Stimulated activated CD4-positive, alpha-beta T cell treated with anti-CD3 and anti-CD28 coated beads, Interleukin-4, amount 100 ng/mL, for 1 hour (primary cell): ENCODE data around the gene MCM3.

Source experiments
- DNase-seq: peaks from one replicate; pipeline ENCODE4 v3.0.0-alpha.2; 2020

The MCM3 gene

DNA sequence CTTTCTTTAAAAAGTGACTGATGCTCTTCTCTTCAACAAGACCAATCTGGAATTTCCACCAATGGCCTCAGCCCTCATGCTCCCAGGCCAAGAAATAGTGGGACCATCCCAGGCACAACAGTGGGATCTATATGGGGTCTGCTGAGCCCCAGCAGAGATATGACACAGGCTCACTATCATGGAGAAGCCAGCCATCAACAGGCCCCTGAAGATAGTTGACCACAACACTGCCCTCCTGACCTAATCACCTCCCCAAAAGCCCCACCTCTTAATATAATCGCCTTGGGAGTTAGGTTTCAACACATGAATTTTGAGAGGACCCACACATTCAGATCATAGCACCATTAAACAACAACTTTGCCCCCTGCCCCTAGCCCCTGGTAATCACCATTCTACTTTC lies 16.8 kb upstream of the MCM3 start:
- no peak for DNase-seq

DNA sequence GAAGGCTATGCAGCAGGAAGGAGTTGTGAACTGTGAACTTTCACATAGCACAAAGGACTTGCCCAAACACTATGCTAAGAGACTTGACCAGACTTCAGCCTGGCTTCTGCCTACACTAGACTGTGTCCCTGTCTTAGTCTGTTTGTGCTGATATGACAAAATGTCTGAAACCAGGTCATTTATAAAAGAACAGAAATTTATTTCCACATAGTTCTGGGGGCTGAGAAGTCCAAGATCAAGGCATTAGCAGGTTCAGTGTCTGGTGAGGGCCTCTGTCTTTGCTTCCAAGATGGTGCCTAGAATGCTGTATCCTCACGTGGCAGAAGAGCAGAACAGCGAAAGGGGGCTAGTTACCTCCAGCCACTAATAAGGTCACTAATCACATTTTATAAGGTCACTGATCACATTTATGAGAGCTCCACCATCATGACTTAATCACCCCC lies 16.0 kb upstream of the MCM3 start:
- DNase-seq: no peak

DNA sequence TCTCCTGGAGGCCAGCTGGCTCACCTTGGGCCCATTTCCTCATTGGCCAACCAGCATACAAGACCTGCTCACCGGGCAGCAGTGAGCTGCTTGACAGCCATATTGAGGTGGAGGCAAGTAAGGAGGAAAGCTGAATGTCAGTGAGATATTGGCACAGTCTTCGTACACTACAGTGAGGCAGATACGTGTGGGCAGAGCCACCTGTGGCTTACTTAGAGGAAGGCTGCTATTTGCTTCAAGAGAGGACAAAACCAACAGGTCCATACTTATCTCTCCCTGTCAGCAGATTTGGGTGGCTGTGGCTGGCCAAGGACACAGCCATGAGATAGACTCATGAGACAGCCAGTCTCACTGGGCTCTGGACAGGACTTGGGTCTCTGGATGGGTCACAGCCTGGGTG lies 15.1 kb upstream of the MCM3 start:
- DNase-seq: no peak

DNA sequence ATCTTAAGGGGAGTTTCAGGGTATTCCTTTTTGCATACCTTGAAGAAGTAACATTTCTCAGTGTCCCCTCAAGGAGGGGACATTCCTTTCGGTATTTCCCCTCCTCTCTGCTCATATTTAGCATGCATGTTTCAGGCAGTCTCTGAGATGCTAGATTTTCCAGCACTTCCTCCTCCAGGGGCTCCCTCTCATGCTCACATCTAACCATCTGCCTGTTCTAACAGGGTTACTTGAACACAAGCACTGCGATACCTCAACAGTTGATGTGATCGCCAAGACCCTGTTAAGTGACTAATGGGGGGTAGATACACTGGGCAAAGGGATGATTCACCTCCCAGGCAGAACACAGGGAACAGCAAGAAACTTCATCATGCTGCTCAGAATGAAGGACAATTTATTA lies 12.9 kb upstream of the MCM3 start:
- DNase-seq: no peak

DNA sequence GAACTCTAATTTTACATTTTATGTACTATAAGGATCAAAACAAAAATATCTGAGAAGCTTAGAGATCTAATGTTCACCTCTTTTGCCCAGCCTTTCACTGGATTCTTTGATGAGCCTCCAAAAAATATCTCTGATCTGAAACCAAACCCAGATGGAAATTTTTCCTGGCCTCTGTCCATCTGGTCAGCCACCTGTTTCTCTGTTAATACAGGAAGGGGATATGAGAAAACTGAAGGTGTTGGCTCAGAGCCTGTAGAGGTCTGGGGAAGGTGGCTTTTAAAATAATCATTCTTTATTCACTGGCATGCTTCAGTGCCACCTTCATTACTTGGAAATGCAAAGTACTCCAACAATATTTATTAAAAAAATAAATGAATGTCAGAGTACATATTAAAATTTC lies 8.5 kb upstream of the MCM3 start:
- no peak for DNase-seq

DNA sequence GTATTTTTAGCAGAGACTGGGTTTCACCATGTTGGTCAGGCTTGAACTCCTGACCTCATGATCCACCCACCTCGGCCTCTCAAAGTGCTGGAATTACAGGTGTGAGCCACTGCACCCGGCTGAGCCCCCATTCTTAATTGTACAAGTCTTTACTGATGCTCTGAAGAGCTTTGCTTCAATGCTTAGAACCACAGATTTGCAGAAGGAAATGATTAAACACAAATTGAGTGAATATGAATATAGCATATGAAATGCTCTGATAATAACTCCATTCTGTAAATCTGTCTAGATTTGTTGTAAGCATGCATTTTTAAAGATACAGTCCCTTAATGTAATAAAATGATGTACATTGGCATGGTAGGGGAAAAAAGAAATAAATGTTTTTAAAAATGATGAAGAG lies 4.3 kb upstream of the MCM3 start:
- DNase-seq: no peak

DNA sequence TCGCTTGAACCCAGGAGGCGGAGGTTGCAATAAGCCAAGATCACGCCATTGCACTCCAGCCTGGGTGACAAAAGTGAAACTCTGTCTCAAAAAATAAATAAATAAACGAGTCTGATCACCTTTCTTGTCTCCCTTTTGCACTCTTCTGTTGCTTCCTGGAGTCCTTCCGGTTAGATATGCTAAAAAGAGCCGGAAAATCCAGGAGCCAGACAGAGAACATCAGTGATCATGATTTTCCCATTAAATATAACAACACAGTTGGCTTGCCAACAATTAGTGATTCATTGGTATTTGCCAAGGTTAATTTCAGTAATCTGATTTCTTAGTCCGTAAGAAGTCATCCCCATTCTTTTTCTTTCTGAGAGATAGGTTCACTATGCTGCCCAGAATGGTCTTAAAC lies 3.7 kb upstream of the MCM3 start:
- no peak for DNase-seq

DNA sequence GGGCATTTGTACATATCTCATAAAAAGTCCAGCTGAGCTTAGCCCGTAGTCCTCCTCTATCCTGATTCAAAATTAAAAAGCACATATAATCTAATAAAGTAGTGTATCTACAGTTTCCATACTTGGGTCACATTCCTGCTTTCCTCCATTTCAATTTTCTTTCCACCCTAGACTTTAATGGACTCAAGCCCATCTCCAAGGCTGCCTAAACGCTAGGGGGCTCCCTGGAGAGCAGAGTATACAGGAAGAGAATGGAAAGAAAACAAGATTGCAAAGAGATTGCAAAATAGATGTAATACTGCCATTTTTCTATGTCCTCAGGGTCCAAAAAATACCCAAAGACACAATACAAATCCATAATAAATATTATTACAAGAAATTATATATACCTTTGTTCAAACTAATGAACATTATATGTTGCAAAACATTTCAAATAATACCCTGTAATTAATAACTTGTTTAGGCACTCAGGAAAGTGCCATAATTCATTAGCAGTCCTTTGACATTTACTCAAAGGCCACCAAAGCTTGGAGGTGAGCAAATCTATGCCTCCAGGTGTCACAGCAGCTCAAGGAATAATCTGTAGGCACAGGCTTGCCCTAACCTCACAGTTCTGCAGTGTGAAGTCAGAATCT lies 2.4 kb upstream of the MCM3 start:
- peak; percentile 62 for DNase-seq

DNA sequence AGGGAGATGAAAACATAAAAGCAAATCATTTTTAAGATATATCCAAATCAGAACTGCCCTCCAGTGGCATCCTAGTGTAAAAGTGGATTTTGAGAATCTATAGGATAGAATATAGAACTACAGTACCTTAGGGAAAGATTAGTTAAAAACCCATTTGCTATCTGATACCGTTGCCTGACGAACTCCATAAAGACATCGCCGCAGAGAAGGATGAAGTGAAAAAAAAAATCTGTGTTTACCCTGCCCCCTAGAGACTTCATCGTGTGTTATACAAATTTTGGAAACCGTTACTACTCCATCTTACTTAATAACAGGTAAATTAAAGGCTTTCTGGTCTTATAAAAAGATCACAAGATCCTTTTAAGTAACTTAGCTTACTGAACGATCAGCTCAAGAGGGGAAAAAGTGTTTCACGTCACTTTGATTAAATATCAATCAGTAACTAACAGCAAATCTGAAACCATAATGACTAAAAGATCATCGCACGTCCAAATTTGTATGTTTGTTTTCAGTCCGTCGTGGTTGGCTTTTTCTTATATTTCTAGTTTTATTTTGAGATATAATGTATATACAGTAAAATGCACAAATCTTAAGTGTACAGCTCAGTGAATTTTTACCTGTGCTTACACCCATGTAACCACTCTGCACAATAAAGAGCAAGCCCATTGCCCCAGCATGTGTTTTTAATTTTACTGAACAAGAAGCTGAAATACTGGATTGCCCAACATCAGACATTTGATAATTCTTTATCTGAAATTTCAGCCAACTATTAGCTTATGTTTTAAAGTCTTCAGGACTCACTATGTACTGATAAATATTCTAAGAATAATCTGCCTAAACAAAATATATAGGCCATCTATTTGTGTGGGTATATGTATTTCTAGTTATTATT lies 881 bp upstream of the MCM3 start:
- DNase-seq: no peak

DNA sequence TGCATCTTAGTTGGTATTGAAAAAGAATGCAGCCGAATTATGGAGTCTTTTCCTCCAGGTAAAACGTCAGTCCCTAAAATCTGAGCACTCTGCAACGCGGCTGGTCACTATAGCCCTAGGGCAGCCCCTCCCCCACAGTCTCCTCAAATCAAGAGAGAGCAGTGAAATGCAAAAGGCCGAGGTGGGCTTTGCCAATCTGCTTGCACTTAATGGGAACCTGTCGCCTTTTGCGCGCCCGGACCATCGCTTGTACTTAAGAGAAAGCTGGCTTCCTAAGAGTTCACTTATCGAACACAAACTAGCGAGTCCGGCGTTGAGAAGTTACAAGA lies 447 bp downstream of the MCM3 start:
- DNase-seq: no peak

DNA sequence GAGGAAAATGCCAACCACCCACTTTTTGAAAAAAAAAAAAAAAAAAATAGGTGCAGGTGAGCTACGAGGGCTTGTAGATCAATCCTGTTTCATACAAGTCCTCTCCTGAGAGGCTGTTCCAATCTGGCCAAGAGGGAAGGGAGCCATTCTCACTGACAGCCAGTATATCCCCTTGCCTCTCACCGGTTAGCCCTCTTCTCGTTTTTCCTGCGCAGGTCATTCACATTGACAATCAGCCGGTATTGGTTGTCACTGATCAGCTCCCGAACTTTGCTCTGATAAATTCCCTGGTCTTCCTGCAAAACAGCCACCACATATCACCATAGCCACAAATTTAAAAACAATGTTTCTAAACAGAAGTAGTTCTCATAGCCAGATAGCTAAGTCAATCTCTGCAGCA lies 1.4 kb downstream of the MCM3 start:
- DNase-seq: no peak

DNA sequence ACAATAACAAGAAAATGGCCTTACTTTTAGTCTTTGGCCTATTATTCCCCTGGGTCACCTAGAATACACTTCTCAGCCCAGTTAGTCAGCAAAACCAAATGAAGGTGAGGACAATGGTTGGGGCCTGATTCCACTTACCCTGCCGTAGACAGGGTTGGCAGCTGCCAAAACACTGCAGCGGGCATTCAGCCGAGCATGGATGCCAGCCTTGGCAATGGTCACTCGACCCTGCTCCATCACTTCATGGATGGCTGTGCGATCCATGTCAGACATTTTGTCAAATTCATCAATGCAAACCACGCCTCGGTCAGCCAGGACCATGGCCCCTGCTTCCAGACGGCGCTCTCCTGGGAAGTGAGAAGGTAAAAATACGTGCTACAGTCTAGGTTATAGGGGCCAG lies 8.4 kb downstream of the MCM3 start:
- no peak for DNase-seq

DNA sequence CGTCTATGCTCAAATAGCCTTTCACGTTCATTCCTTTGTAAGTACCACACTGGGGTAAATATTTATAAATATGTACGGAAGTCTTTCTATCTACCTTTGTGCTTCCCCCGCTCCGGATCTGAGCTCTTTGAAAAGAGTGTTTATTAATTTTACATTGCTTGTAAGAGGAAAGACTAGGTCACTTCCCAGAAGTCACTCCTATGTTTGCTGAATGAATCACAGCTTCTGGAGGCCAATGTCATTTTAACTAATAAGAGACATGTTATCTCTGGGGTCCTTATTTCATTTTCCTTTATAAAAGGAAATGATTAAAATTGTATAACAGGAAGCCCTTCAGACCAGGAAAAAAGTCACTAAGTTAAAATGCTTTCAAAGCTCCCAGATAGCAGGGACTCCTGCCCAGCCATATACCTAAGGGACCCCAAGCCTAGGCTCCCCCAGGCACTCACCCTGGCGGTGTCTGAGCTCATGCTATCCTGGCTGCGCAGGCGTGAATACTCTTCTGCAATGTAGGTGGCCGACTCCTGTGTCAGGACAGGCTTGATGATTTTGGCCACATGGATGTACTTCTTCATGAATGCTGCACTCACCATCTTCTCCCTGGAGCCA lies 12.6 kb downstream of the MCM3 start:
- DNase-seq: no peak

DNA sequence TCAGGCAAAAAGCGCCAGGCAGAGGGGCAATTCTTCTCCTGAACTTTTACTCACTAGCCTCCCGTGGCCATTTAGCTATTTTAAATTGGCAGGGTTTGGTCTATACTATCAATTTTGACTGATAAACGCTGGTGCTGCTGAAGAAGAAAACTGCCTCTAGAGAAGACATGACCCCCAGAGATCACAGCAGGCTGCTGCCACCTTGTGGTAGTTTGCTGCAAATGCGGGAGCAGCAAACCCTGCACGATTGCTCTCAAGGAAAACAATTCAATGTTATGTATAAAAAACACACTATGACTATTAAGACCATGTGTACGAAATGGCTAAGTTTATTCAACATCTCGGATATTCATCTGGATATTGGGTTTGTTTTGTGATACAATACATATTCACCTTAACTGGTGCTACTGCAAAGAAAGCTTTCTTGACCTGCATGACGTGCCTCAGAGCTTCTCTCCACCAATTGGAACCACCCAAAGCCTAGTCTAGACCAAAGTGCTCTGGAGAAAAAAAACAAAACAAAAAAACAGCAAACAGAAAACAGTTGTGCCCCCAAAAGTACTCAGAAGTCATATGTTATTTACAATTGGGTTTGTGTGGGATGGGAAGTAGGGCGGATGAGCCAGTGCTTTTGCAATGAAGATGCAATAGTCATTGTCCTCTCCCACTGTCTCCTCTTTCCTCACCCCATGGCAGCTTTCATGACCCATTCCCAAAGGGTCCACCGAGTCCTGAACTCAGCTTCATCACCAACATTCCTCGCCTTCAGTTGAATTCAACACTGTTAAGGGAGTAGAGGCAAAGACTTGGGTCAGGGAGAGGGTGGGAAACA lies 20.6 kb downstream of the MCM3 start:
- DNase-seq: peak; percentile 69

DNA sequence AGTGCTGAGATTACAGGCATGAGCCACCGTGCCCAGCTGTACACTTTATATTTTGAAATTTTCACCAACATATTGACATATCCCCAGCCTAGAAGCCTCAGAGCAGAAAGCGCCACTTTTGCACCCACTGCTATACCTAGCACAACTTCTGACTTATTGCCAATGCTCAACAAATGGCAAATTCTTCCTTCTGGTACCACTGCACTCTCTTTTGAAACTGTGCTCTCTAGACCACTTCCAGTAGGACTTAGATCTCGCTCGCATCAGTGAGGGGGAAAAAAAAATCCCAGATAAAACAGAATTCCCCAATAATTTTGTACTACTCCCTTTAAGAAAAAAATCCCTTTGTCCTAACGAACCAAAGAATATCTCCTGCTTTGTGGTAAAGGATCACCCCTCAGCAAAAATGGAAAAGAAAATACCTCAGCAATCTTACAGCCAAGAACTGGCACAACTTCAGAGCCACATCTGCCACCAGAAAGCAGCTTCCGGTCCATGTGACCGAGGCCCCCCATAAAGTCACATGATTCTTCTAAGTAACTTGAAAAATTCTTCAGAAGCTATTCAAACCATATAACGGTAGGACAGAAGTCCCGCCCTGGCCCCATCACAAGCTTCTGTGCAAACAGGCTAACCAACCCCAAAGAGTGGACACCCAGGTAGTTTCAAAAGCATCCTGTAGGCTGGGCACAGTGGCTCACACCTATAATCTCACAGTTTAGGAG lies 21.8 kb downstream of the MCM3 start:
- DNase-seq: no peak

DNA sequence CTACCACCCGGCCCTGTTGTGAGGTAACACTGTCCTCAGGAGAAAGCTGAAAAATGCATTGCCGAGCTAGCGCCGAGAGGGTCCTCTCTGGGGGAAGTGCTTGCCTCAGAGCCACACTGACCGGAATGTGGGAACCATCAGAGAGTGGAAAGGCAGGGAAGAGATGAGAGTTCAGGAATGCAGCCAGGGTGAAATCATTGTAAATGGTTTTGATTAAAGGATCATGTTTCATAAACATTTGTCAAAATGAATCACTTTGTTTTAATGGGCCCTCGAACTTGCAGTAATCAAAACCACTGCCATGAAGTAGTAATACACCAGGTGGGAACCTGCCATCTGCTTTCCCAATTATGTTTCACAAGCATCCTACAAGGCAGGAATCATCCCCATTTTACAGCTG lies 23.3 kb downstream of the MCM3 start:
- no peak for DNase-seq

DNA sequence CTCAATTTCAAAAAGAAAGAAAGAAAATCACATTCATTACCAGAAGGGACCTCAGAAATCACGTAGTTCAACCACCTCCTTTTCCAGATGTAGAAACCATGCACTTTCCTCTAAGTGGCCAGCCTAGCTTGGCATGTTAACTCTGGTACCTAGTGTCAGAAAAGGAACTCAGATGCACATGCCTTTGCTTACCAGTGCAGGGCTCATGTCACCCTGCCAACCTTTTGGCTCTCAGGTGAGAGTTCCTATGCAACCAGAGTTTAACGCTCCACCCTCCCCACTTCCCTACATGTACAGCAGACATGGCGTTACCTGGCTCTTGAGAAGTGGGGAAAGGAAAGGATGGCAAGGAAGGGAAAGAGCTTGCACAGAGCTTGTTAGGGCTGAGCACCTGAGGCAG lies 23.9 kb downstream of the MCM3 start:
- DNase-seq: no peak

DNA sequence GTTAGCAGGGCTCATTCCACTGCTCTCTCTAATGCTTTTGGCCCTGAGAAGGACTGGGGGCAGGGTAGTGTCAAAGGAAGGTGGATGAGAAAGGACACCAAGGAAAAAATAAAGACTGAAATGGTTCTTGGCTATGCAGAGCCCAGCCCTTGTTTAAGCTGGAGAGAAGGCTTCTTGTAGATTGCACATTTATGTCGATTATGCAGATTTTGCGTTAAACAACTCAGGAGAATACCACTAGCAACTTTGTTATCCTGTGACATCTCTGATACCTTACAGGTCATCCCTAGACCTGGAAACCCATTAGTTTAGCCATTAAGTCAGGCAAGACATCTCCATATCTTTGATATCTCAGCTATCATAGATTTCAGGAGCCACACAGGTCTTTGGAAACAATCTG lies 29.1 kb downstream of the MCM3 start:
- DNase-seq: no peak

DNA sequence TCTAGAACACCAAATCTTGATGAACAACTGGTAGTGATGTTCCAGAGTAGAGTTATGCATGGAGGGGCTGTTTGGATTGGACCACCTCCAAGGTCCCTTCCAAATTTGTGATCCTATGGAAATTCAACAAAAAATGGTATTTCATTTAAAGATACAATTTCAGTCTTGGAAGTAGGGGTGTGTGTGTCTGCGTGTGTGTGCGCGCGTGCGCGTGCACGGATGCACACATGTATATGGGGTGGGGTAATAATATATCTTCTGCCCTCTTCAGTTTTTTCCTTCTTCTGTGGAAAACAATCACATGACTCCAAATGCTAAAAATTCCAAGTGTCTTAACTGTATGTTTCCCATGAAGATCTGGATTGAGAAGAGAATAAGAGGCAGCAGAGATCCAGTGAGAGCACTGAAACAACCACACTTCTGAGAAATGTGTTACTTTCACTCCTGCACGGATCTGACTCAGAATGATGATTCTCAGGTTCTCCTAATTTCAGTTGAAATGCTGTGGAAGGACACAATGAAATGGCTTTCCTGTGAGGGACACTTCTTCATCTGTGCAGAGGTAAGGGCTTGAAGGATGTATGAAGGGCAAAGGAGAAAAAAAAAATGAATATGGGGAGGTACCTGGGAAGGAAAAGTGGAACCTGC lies 29.7 kb downstream of the MCM3 start:
- no peak for DNase-seq

DNA sequence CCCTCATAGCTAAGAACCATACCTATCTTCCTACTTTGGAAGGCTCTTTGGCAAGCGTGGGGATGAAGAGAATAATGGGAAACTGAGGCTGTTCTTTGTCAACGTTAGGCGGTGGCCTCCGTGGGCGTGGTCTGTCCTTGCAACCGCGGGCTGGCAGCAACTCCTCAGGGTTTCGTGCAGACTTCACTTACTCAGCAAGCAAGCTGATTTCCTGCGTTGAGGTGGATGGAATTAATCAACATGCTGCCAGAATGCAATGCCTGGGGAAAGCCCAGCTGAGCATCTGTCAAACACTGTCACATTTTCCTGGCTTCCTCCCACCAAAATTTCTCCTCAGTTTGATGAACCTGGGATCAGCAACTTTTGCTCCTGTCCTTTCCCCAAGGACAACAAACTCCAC lies 31.0 kb downstream of the MCM3 start:
- DNase-seq: peak; percentile 27

DNA sequence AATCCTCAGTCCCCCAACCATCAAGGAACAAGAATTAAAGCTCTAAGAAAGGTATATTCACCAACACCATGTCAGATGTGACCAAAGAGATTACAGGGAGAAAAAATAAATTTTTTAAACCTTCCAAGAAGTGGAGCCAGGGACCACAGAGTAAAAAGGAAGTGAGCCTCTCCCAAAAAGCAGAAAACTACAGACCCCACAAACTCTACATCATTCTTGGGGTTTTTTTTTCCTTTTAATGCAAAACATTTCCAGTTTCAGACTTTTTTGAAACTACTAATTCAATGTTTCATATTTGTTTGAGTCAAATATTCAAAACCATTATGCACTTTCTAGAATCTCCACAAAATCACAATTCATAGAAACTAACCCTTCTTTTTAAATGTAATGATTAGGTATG lies 33.4 kb downstream of the MCM3 start:
- no peak for DNase-seq

DNA sequence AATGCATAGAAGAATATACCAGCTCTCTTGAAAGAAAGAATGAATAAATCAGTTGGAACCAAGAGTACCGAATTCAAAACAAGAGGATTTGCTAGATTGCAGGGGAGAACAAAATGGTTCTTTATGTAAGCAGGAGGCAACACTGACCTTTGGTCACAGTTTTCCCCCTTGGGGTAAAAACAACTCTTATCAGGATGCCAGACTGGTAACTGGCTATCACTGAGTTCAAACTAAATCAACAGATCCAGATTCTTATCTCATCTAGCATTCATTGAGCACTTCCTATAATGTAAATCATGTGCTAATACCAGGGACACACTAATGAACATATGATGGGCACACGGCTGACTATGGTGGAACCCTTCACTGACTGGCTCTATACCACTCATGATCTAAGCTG lies 35.5 kb downstream of the MCM3 start:
- no peak for DNase-seq
